K562 (cell line): ENCODE data around the gene DGCR8. TPM values are rescaled to one million over a fixed set of nuclear protein-coding genes. Genes with fewer than 3 reads are reported as not detected.

Experiments used
- BACH1 ChIP-seq: fragments of 200-800 bp; sonication (Bioruptor generic); IDR thresholded peaks from 2 replicates; pipeline ENCODE4 v1.6.1; 2016; ENCODE audit warnings: missing genetic modification characterization, missing compliant biosample characterization
- FOS ChIP-seq: IDR thresholded peaks from 3 replicates; pipeline ENCODE4 v1.6.1; 2011; ENCODE audit not compliant: insufficient read length; ENCODE audit errors: extremely low read depth
- GABPB1 ChIP-seq: sonication (generic); formaldehyde crosslinking; IDR thresholded peaks from 2 replicates; pipeline ENCODE4 v1.8.0; 2022; ENCODE audit warnings: mild to moderate bottlenecking, missing genetic modification reagents
- HOMEZ ChIP-seq: fragments of 250-450 bp; sonication (Bioruptor Pico); IDR thresholded peaks from 2 replicates; pipeline ENCODE4 v1.4.0; 2020; ENCODE audit warnings: mild to moderate bottlenecking, moderate library complexity
- POLR2AphosphoS5 ChIP-seq: IDR thresholded peaks from 2 replicates; pipeline ENCODE4 v1.6.1; 2011; ENCODE audit warnings: mild to moderate bottlenecking, low read depth, low read length, moderate library complexity; ENCODE audit not compliant: control insufficient read depth, insufficient read depth
- RBBP5 ChIP-seq: fragments of 200-600 bp; sonication (generic); IDR thresholded peaks from 2 replicates; pipeline ENCODE4 v1.6.1; 2012; ENCODE audit warnings: borderline replicate concordance, mild to moderate bottlenecking, low read length, control low read depth, inconsistent platforms; ENCODE audit not compliant: insufficient read depth, poor library complexity, severe bottlenecking
- SMC3 ChIP-seq: conservative IDR thresholded peaks from 2 replicates; pipeline ENCODE4 v1.6.1; 2011; ENCODE audit warnings: low read depth, low read length, improper control_type of control experiment; ENCODE audit not compliant: insufficient read depth
- SNRNP70 ChIP-seq: fragments of 200-400 bp; formaldehyde crosslinking; optimal IDR thresholded peaks from 2 replicates; pipeline ENCODE3; 2017; ENCODE audit warnings: low read depth, low read length
- STAG1 ChIP-seq: sonication (generic); formaldehyde crosslinking; IDR thresholded peaks from 2 replicates; pipeline ENCODE4 v1.5.0; 2020; ENCODE audit warnings: missing genetic modification reagents, borderline replicate concordance
- TCF7L2 ChIP-seq: fragments of 150-350 bp; IDR thresholded peaks from 2 replicates; pipeline ENCODE4 v1.6.1; 2016; ENCODE audit warnings: low read depth, mild to moderate bottlenecking, low read length, moderate library complexity
- THRA ChIP-seq: fragments of 450-650 bp; IDR thresholded peaks from 2 replicates; pipeline ENCODE4 v1.6.1; 2017; ENCODE audit warnings: mild to moderate bottlenecking, moderate library complexity
- polyA plus RNA-seq, 8 experiments: library from polyadenylated mRNA; depleted of rRNA in 4 of 8; stranded (reverse) in 5 of 8; unstranded in 3 of 8; fragments of >200 nt; fragmentation: Nextera tagmentation in 2 of 8; fragmentation: Illumina TruSeq in 1 of 8; extraction: Ambion mirVana in 2 of 8; extraction: Trizol in 1 of 8; gene quantifications; 2 replicates each; pipeline versions ENCODE4 v1.2.1 to v1.2.3, GENCODE V29; 2011 to 2014; ENCODE audit warnings: inconsistent platforms in 1 of 8, missing spikeins in 1 of 8
- total RNA-seq, 7 experiments: library from RNA; depleted of rRNA in 6 of 7; stranded (reverse); fragments of >200 nt in 6 of 7; fragmentation: Illumina TruSeq in 2 of 7; extraction: Trizol in 2 of 7; gene quantifications; 2 replicates each; pipeline versions ENCODE4 v1.2.1 to v1.2.3, GENCODE V29; 2011 to 2021; ENCODE audit warnings: low replicate concordance in 1 of 7
- TF ChIP-seq, protein P1 (sequence below): fragments of 450-650 bp; formaldehyde crosslinking; IDR thresholded peaks from 2 replicates; pipeline ENCODE4 v1.4.0; 2020; ENCODE audit warnings: mild to moderate bottlenecking, moderate library complexity
- TF ChIP-seq, protein P2 (sequence below): fragments of 250-450 bp; sonication (Bioruptor Pico); IDR thresholded peaks from 2 replicates; pipeline ENCODE4 v1.9.0; 2021; ENCODE audit warnings: mild to moderate bottlenecking
- TF ChIP-seq, protein P3 (sequence below): fragments of 450-650 bp; formaldehyde crosslinking; conservative IDR thresholded peaks from 2 replicates; pipeline ENCODE4 v1.4.0; 2022; ENCODE audit warnings: mild to moderate bottlenecking, missing genetic modification characterization
- TF ChIP-seq, protein P4 (sequence below): fragments of 250-450 bp; sonication (Bioruptor Pico); IDR thresholded peaks from 2 replicates; pipeline ENCODE4 v1.5.1; 2021; ENCODE audit warnings: mild to moderate bottlenecking
- TF ChIP-seq, protein P5 (sequence below): fragments of 450-650 bp; formaldehyde crosslinking; IDR thresholded peaks from 2 replicates; pipeline ENCODE4 v1.4.0; 2020; ENCODE audit warnings: mild to moderate bottlenecking, moderate library complexity

The DGCR8 gene
- total and polyA plus RNA-seq, 9 of the 15 experiments (the other 6 are each of a cell fraction or from before 2014, with no cell fraction given): 5.9 to 144 (median 80.1) TPM

- TF ChIP-seq SMC3 (0 out of 2 replicates have a peak, but pooled peaks have one; percentile 15), HOMEZ (CRISPR knock-in tag) (peak; percentile 74), SNRNP70 (no peak), FOS (no peak), BACH1 (tag) (no peak), GABPB1 (CRISPR knock-in tag) (no peak), THRA (no peak), POLR2AphosphoS5 (no peak), STAG1 (CRISPR knock-in tag) (no peak), TCF7L2 (0 out of 2 replicates have a peak, but pooled peaks have one; percentile 29), RBBP5 (peak; percentile 89)
- TF ChIP-seq, protein P1, sequence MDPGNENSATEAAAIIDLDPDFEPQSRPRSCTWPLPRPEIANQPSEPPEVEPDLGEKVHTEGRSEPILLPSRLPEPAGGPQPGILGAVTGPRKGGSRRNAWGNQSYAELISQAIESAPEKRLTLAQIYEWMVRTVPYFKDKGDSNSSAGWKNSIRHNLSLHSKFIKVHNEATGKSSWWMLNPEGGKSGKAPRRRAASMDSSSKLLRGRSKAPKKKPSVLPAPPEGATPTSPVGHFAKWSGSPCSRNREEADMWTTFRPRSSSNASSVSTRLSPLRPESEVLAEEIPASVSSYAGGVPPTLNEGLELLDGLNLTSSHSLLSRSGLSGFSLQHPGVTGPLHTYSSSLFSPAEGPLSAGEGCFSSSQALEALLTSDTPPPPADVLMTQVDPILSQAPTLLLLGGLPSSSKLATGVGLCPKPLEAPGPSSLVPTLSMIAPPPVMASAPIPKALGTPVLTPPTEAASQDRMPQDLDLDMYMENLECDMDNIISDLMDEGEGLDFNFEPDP (CRISPR knock-in tag): 0 out of 2 replicates have a peak, but pooled peaks have one; percentile 28
- TF ChIP-seq, protein P2, sequence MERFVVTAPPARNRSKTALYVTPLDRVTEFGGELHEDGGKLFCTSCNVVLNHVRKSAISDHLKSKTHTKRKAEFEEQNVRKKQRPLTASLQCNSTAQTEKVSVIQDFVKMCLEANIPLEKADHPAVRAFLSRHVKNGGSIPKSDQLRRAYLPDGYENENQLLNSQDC (CRISPR knock-in tag): no peak
- TF ChIP-seq, protein P3, sequence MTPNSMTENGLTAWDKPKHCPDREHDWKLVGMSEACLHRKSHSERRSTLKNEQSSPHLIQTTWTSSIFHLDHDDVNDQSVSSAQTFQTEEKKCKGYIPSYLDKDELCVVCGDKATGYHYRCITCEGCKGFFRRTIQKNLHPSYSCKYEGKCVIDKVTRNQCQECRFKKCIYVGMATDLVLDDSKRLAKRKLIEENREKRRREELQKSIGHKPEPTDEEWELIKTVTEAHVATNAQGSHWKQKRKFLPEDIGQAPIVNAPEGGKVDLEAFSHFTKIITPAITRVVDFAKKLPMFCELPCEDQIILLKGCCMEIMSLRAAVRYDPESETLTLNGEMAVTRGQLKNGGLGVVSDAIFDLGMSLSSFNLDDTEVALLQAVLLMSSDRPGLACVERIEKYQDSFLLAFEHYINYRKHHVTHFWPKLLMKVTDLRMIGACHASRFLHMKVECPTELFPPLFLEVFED: 0 out of 2 replicates have a peak, but pooled peaks have one; percentile 83
- TF ChIP-seq, protein P4, sequence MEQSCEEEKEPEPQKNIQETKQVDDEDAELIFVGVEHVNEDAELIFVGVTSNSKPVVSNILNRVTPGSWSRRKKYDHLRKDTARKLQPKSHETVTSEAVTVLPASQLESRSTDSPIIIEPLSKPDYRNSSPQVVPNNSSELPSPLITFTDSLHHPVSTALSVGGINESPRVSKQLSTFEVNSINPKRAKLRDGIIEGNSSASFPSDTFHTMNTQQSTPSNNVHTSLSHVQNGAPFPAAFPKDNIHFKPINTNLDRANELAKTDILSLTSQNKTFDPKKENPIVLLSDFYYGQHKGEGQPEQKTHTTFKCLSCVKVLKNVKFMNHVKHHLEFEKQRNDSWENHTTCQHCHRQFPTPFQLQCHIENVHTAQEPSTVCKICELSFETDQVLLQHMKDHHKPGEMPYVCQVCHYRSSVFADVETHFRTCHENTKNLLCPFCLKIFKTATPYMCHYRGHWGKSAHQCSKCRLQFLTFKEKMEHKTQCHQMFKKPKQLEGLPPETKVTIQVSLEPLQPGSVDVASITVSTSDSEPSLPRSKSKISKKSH (CRISPR knock-in tag): 0 out of 2 replicates have a peak, but pooled peaks have one; percentile 52
- TF ChIP-seq, protein P5, sequence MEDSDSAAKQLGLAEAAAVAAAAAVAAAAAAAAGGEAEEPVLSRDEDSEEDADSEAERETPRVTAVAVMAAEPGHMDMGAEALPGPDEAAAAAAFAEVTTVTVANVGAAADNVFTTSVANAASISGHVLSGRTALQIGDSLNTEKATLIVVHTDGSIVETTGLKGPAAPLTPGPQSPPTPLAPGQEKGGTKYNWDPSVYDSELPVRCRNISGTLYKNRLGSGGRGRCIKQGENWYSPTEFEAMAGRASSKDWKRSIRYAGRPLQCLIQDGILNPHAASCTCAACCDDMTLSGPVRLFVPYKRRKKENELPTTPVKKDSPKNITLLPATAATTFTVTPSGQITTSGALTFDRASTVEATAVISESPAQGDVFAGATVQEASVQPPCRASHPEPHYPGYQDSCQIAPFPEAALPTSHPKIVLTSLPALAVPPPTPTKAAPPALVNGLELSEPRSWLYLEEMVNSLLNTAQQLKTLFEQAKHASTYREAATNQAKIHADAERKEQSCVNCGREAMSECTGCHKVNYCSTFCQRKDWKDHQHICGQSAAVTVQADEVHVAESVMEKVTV (CRISPR knock-in tag): no peak
Observed at GRCh38 chr22:20130731-20131596, 50.9 kb downstream of the DGCR8 start (continued).
